ENCODE results near the gene UXT.

DNA sequence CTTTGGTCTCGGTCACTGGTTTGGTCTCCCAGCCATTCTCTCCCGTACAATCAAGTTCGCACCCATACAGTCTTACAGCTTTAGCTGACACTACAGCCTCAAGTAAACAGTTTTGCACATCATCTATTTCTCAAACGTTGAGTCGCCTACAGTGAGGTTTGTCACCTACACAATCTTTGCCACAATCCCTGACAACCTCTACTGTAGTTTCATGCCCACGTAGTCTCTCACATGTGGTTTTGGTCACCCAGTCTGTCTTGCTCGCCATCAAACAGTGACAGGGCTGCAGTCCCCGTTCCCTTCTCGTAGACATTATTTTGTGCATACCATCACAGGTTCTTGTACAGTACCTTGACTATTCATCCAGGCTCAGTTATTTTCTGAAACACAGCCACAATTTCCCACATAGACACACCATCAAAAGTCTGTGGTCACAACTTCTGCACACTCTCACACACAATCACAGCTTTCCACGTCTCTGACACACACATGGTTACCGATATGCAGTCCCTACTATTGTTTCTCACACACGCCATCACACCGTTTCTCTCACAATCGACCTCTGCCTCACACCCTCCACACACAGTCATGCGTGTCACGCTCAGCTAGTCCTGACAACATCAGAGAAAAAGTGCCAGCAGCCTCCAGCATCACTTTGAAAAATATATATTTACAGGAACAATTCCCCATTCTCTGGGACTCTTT is 24.0 kb downstream of the UXT start:
- TF ChIP-seq CTCF (conservative IDR thresholded peaks at IDR 0.05; ENCODE audit: low read depth, low read length) (no peak), EZH2 (IDR thresholded peaks at IDR 0.05; ENCODE audit: low read length, unreplicated experiment) (no peak), EZH2phosphoT487 (IDR thresholded peaks at IDR 0.05; ENCODE audit: borderline replicate concordance, low read length) (no peak)

Measured in PC-3 (cell line).